GM23338 (cell line): ENCODE measurements around the gene DMRTA2. TPM values are rescaled to one million over a fixed set of nuclear protein-coding genes. Genes with fewer than 3 reads are reported as not detected.

Experiments used
- ATAC-seq: fragments of 200-7000 bp; cut with Tn5 transposase; 3 replicates; pipeline ENCODE4 v1.9.1; 2020
- DNase-seq: peaks from one replicate; pipeline ENCODE4 v3.0.0-alpha.2; 2015; ENCODE audit warnings: low spot score
- H2AFZ ChIP-seq: fragments of 200-600 bp; sonication (generic); 2 replicates; pipeline ENCODE4 v1.8.0; 2016; ENCODE audit warnings: antibody characterized with exemption, mild to moderate bottlenecking, moderate library complexity
- H3F3A ChIP-seq: fragments of 200-600 bp; sonication (generic); replicated peaks from 2 replicates; pipeline ENCODE4 v1.8.0; 2017; ENCODE audit warnings: antibody characterized with exemption, mixed run types, low read depth
- H3K27ac ChIP-seq: fragments of 200-600 bp; sonication (generic); 2 replicates; pipeline ENCODE4 v1.6.1; 2016; ENCODE audit warnings: low read depth
- H3K27me3 ChIP-seq: fragments of 200-600 bp; sonication (generic); 2 replicates; pipeline ENCODE4 v1.8.0; 2016; ENCODE audit warnings: mild to moderate bottlenecking, mixed run types, moderate library complexity; ENCODE audit not compliant: insufficient read depth
- H3K36me3 ChIP-seq: fragments of 200-600 bp; sonication (generic); 2 replicates; pipeline ENCODE4 v1.8.0; 2016; ENCODE audit warnings: mild to moderate bottlenecking; ENCODE audit not compliant: insufficient read depth
- H3K4me1 ChIP-seq: fragments of 200-600 bp; sonication (generic); 2 replicates; pipeline ENCODE4 v1.8.0; 2016; ENCODE audit warnings: mild to moderate bottlenecking, moderate library complexity; ENCODE audit not compliant: insufficient read depth
- H3K4me2 ChIP-seq: fragments of 200-600 bp; sonication (generic); 2 replicates; pipeline ENCODE4 v1.7.1; 2017; ENCODE audit warnings: mixed run types
- H3K4me3 ChIP-seq: fragments of 200-600 bp; sonication (generic); 2 replicates; pipeline ENCODE4 v1.6.1; 2016; ENCODE audit warnings: mixed run types
- H3K79me2 ChIP-seq: fragments of 200-600 bp; sonication (generic); replicated peaks from 2 replicates; pipeline ENCODE4 v1.8.0; 2017; ENCODE audit warnings: mild to moderate bottlenecking; ENCODE audit not compliant: insufficient read depth
- H3K9me2 ChIP-seq: fragments of 200-600 bp; sonication (generic); 2 replicates; pipeline ENCODE4 v1.8.0; 2017; ENCODE audit not compliant: insufficient read depth
- H4K20me1 ChIP-seq: fragments of 200-600 bp; sonication (generic); replicated peaks from 2 replicates; pipeline ENCODE4 v1.8.0; 2017; ENCODE audit warnings: mild to moderate bottlenecking; ENCODE audit not compliant: insufficient read depth
- H3K27ac Mint-ChIP-seq: 2 replicates; pipeline ENCODE4 v1.8.0; 2020; ENCODE audit warnings: inconsistent platforms, mild to moderate bottlenecking, moderate library complexity, mixed read lengths
- H3K27me3 Mint-ChIP-seq: 3 replicates; pipeline ENCODE4 v1.8.0; 2022; ENCODE audit warnings: low read depth, mild to moderate bottlenecking, moderate library complexity, mixed read lengths, inconsistent platforms; ENCODE audit not compliant: insufficient read depth, poor library complexity
- H3K36me3 Mint-ChIP-seq: 3 replicates; pipeline ENCODE4 v1.8.0; 2021; ENCODE audit warnings: low read depth, mild to moderate bottlenecking, inconsistent platforms, moderate library complexity, mixed read lengths
- H3K4me1 Mint-ChIP-seq: 3 replicates; pipeline ENCODE4 v1.8.0; 2020; ENCODE audit warnings: mild to moderate bottlenecking, inconsistent platforms, mixed read lengths
- H3K4me3 Mint-ChIP-seq: 3 replicates; pipeline ENCODE4 v1.8.0; 2021; ENCODE audit warnings: moderate library complexity, mild to moderate bottlenecking, inconsistent platforms, mixed read lengths
- H3K9me3 Mint-ChIP-seq: 3 replicates; pipeline ENCODE4 v1.8.0; 2020; ENCODE audit warnings: moderate library complexity, mild to moderate bottlenecking, inconsistent platforms, mixed read lengths
- EZH2 ChIP-seq: fragments of 200-600 bp; sonication (generic); IDR thresholded peaks from one replicate; pipeline ENCODE4 v1.8.0; 2017; ENCODE audit warnings: antibody characterized with exemption, mild to moderate bottlenecking, low read depth; ENCODE audit not compliant: unreplicated experiment
- NANOG ChIP-seq: IDR thresholded peaks from 2 replicates; pipeline ENCODE4 v1.6.1; 2016; ENCODE audit warnings: antibody characterized with exemption, borderline replicate concordance
- REST ChIP-seq: IDR thresholded peaks from one replicate; pipeline ENCODE4 v1.6.1; 2018; ENCODE audit warnings: antibody characterized with exemption; ENCODE audit not compliant: unreplicated experiment
- STAT1 ChIP-seq: IDR thresholded peaks from one replicate; pipeline ENCODE4 v1.6.1; 2016; ENCODE audit warnings: antibody characterized with exemption; ENCODE audit not compliant: unreplicated experiment
- ZNF114 ChIP-seq: fragments of 250-450 bp; sonication (Bioruptor Pico); IDR thresholded peaks from 2 replicates; pipeline ENCODE4 v1.5.0; 2020; ENCODE audit warnings: mild to moderate bottlenecking, moderate library complexity
- ZNF331 ChIP-seq: fragments of 250-450 bp; sonication (Bioruptor Pico); IDR thresholded peaks from 2 replicates; pipeline ENCODE4 v1.5.0; 2020; ENCODE audit warnings: low read depth, mild to moderate bottlenecking, moderate library complexity
- ZNF462 ChIP-seq: fragments of 250-450 bp; sonication (Bioruptor Pico); IDR thresholded peaks from 2 replicates; pipeline ENCODE4 v1.5.0; 2020; ENCODE audit warnings: mild to moderate bottlenecking, moderate library complexity
- polyA plus RNA-seq: library from polyadenylated mRNA; unstranded; fragments of >200 nt; fragmentation: Nextera tagmentation; extraction: Ambion mirVana; gene quantifications from 2 replicates; pipeline ENCODE4 v1.2.1, GENCODE V29; 2016
- total RNA-seq: library from RNA; depleted of rRNA; stranded (reverse); fragments of >200 nt; shearing (Covaris generic); gene quantifications from 2 replicates; pipeline ENCODE4 v1.2.3, GENCODE V29; 2014

Gene DMRTA2
- total and polyA plus RNA-seq, 2 experiments from 2014 or later: 0.07 TPM; not detected in 1

GRCh38 chr1:50452700-50453099 lies 29.5 kb upstream of the DMRTA2 start (continued):
- TF ChIP-seq REST (no peak), EZH2 (no peak), ZNF331 (CRISPR knock-in tag) (no peak)

GRCh38 chr1:50450861-50451653 lies 27.8 kb upstream of the DMRTA2 start:
- Histone ChIP-seq H3K9me2 (no peaks in the 10 kb centered on the region), H3K27ac (no peak overlapping the region), H3K4me1 (no peaks in the 10 kb centered on the region), H3K4me3 (no peak overlapping the region), H3K4me2 (no peak overlapping the region), H3K79me2 (no peaks in the 10 kb centered on the region), H3F3A (no peaks in the 10 kb centered on the region), H3K36me3 (no peaks in the 10 kb centered on the region), H4K20me1 (no peaks in the 10 kb centered on the region; the same call in 1 of the 2 replicates), H2AFZ (no peak overlapping the region), H3K27me3 (no peaks in the 10 kb centered on the region)
- no peaks in the 10 kb centered on the region for H3K27me3 Mint-ChIP-seq
- DNase-seq (no peak), ATAC-seq (no peak)
- no peak overlapping the region for H3K4me3 Mint-ChIP-seq
- no peak overlapping the region for H3K27ac Mint-ChIP-seq
- H3K36me3 Mint-ChIP-seq: no peaks in the 10 kb centered on the region
- peaks cover 5% of the 10 kb centered on the region for H3K4me1 Mint-ChIP-seq
- TF ChIP-seq ZNF331 (CRISPR knock-in tag) (no peak), NANOG (no peak), EZH2 (no peak), ZNF114 (no peak), STAT1 (no peak), ZNF462 (no peak)
- no peaks in the 10 kb centered on the region for H3K9me3 Mint-ChIP-seq
